HG03469 (cell line): Measurements from ENCODE around the gene ATP1A4.

Experiments
- ATAC-seq: cut with Tn5 transposase; IDR thresholded peaks from one replicate; pipeline ENCODE4 v1.9.1; 2021; ENCODE audit warnings: mild to moderate bottlenecking, moderate library complexity, moderate number of reproducible peaks; ENCODE audit not compliant: unreplicated experiment

Gene ATP1A4

DNA sequence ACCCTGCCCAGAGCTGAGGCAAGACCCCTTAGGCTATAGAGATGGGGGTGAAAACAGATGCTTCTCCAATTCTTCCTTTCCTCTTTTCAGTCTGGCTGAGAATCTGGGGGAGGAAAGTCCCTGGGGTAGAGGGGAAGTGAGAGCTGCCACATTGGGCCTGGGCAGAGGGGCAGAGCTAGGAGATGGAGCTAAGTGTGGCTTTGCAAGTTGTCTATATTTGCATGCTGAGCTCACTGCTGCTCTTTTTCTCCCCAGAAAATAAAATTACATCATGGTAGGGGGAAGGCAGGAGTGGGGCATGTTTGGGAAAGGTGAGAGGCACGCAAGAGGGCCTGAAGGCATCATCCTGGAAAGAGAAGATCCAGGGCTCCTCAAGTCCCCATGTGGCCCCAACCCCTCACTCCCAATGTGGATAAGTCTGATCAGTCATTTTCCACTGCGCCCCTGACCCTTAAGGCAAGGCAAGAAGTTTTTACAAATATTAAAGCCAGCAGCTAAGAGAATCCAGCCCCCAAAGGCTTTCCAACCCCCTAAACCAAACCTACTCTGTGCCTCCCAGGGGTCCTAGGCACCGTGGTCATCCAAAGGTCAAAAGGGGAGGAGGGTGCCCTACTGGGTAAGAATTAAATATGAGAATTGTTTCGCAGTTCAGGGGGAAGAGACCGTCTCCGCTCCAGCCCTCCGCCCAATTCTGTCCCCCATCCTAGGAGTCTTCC is 53.3 kb downstream of the ATP1A4 start:
- ATAC-seq, result peak; percentile 51

DNA sequence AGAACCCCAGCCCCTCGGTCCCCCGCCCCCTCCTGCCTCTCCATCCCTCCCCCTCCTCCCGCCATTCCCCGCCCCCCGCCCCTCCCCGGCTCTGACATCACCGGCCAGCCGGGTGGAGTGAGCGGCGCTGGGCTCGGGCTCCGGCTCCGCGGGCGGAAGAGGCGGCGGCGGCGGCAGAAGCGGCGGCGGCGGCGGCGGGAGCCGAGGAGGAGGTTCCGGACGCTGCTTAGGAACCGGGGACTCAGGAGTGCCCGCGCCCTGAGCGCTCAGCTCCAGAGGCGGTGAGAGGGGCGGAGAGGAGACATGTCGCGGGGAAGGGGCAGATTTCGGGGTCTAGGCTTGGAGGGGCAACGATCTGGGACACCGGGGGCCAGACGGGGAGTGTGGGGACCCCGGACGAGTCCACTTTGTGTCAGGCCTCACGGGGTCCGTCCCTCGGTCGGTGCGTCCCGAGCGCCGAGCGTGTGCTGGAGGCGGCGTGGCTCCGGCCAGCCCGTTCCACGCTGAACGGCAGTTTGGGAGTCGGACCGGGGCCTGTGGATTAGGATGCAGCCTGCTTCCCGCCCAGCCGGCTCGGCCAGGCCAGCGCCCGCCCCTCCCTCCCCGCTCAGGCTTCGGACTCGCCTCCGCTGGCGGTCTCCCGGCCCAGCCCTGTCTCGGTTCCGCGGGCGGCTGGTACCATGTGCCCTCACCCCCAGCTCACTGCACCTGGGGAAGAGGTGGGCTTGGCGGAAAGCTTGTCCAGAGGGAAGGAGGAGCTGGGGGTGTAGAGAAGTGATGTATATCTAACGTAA is 54.0 kb downstream of the ATP1A4 start, which contains the start of gene PEA15:
PEA15 (plus strand) TSS at position 143 of the 794 bp plus-strand sequence. CDS start 6,161 bp downstream, outside the sequence.
- no peak for ATAC-seq

DNA sequence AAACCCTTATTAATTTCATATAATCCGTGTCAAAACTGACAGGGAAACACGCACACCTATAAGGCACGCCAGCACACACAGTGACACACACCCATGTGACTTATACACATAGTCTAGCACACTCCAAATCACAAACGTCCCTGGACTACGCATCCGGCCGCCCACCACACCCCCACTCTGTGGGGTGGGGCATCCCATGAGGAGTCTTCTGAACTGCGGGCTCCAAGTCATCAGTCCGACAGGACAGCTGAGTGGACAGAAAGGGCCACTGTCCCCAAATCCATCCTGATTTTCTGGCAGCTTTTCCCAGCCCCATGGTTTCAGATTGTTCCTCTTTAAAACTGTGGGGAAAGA is 54.6 kb downstream of the ATP1A4 start:
- no peak for ATAC-seq

DNA sequence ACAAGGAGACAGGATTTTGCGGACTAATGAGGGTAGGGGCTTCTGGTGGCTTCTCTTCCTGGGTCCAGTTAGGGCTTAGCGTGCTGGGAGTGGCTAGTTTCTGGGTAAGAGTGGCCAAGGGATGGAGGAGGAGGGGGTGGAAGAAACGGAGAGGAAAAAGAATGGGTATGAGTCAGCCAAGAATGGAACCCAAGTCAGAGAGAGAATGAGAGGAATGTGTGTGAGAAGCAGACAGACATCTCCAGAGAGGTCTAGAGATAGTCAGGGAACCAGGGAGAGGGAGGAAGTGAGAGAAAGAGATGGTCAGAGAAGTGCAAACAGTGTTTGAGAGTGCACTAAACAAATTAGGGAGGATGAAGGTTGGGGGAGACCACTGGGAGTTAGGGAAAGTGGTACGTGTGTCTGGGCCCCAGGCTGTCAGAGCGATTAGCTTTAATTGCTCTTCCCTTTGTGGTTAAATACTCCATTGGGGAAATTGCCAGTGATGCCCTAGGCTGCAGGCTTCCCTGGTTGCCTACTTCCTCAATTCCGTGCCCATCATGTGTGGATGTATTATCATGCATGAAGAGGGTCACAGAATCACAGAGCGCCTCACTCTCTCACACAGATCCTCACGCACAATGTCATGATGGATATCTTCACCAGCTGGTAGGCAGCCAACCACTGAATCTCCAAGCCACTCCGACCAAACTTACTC is 55.2 kb downstream of the ATP1A4 start:
- no peak for ATAC-seq

DNA sequence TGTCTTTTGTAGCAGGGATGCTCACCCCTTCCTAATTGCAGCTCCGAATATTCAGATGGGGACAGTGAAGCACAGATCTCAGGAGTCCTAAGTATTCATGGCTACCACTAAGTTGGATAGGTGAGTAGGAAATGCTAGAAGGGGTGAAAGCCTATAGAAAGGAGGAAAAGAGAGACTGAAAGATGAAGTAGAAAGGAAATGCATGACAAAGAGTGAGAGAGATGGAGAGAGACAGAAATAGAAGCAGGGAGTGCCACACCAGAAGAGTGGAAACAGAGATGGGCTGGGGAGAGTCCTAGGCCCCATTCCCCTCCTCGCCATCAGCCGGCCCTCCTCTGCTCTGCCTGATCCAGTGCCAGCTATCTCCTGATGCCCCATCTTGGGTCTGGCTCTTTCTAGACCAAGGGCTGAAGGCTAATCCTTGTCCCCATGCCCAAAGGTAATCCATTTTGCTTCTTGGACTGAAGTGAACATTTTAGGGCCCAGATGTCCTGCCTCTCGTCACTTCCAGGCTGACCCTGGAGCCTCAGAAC is 55.8 kb downstream of the ATP1A4 start:
- ATAC-seq, result no peak

DNA sequence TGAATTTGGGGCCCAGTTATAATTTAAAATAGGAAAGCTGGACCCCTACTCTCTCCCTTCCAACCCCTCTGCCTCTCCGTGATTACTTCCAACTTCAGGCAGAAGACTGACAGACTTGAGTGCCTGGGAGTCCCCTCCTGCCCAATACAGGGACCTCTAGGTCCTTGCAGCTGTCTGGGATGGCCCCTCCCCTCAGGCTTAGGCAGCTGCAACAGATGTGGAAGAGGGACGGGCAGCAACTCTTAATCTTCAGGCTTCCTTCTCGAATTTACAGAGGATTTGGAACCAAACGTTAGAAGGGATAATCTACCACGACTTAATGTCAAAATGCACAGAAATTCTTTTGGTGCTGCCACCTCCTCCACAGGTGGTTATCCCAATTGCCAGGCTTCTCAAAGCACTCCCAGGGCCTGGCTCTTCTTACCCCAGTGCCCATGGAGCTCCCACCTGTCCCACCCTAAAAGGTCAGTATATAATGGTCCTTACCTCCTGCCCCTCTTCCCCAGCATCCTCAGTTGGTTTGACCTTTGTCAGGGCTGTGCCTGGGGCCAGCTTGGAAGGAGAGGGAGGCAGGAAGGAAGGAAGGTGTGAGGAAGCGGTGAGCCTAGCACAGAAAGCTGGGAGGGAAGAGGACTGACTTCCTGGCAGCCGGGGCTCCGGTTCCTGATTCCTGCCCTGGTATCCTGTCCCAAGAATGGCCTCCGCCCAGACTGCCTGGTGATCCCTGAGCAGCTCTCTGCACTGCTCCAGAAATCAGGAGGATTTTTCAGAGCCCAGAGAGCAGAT is 56.6 kb downstream of the ATP1A4 start:
- no peak for ATAC-seq

DNA sequence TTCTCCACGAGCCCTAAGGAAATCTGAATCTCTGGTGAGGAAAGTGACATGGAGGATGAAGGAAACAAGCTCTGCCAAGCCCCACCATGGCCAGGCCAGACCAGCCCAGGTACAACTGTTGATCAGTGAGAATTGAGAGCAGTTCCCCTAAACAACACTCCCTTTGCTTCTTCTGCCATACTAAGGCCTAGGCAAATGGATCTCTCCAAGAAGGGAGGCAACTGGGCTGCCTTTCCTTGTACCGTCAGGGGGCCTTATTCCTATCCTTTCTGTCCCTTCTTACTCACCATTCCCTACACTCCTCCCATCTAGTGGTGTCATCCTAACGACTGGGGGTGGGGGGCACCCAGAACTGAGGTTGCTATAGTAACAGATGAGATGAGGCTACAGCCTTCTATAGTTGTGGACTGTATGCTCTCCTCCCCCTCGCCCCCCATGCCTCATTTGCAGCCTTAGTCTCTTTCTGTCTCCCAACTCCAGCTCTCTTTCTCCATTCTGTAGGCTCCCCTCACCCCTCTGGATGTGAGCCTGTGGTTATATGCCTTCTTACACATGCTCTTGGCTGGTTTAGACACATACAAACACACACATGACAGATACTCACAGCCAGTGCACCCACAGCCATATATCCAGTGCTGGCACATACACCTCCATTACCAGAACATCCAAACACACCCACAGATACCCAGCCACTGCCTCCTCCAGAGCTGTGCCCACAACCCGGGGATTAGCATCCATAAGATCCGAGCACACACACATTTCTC is 57.3 kb downstream of the ATP1A4 start:
- no peak for ATAC-seq

DNA sequence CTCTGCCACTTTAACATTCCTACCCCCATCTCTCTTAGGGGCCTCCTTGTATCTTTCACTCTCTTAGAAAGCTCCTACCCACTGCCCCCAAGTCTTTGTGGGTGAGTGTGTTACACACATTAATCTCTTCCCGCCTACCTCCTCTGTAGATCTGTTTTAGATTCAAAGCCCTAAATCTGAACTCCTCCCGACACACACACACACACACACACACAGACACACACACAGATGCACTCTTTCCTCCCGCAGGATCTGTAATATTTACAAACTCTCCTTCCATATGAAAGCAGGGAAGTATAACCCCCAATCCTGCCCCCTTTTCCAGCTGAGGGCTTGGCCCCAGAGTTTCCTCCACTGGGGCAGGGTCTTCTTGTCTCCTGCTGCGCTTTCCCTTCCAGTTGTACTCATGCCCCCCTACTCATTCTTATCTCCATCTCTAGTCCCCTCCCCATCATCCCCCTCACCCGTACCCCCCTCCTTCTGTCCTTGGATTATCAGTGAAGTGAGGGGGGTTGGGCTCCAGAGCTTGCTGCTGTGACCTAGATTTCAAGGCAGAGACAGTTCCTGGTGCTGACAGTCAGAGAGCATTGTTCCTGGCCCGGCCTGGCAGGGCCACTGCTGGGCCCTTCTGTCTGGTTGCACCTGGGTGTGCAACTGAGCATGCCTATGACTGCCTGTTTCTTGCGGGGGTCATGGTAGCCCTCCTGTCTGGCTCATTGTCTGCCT is 58.1 kb downstream of the ATP1A4 start:
- no peak for ATAC-seq

DNA sequence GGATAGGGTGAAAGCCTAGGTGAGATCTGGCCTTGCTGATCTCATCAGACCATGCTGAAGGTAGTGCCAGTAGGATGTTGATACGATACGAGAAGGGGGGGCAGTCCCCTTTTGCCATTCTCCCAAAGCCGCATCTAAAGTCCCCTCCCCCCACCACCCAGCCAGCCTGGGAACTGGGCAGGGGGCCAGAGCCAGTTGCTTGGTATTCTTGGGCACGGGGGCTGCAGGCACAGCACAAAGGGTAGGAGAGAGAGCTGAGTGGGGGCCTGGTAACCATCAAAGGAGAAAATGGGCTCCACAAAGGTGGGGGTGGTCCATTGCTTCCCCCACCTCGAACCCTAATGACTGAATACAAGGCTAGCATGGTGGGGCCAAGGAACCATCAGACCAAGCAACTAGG is 59.2 kb downstream of the ATP1A4 start:
- ATAC-seq, result no peak

DNA sequence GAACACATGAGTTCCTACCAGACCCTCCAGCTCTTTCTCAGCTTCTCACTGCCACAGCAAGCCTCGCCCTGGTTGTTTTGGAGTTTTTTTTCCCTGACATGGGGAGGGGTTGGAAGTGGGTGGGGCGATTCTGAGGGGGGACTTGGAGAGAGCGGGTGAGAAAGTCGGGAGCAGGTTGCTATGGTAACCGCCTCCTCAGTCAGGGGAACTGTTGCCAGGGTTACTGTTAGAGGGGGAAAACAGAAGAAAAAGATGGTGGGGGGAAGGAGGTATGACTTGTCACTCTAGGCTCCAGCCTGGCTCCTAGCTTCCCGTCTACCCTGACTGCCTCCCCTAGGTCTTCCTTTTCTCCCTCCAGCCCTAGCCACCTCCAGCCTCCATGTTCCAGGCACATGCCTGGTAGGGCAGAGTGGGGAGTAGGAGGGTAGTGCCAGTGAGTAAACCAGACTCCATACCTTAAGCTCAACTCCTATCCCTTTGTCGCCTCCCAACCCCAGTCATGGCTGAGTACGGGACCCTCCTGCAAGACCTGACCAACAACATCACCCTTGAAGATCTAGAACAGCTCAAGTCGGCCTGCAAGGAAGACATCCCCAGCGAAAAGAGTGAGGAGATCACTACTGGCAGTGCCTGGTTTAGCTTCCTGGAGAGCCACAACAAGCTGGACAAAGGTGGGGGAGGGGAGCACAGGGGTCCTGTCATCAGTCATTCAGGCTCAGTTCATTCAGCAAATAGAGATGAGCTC is 59.8 kb downstream of the ATP1A4 start:
- ATAC-seq, result no peak

DNA sequence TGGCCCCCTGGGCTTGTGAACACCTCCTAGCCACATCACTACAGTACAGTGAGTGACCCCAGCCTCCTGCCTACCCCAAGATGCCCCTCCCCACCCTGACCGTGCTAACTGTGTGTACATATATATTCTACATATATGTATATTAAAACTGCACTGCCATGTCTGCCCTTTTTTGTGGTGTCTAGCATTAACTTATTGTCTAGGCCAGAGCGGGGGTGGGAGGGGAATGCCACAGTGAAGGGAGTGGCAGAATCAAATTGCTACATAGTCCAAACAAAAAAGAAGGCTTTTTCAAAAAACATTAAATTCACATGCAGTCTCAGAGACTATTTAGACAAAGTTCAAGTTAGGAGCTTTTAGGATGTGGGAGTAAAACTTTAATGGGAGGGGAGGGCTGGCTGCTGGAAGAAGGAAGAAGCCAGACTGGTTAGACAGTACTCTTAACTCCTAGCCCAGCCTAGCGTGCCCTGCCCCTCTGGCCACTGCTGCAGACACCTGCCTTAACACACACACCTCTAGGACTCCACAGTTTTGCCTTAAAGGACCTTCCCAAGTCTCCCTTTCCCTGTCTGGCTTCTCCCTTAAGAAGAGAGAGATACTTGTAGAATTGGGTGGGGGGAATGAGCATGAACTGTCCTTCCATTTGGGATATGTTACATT is 63.2 kb downstream of the ATP1A4 start:
- ATAC-seq, result no peak

DNA sequence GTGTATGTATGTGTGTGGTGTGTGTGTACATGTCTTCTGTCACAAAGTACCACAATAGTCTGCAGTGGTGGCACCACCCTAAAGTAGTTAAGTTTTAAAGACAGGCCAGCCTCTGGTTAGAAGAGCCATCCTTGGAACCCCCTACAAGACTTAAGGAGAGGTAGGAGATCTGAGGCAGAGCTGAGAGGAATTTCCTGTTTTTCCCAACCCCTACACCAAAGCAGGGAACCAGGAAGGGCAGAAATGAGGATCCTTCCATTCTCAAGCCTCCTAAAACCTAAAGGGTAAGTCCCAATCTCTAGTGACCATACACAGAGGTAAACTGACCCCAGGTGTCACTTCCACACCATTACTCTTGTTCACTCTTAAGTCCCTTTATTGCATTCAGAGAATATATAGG is 64.9 kb downstream of the ATP1A4 start:
- ATAC-seq, result no peak

DNA sequence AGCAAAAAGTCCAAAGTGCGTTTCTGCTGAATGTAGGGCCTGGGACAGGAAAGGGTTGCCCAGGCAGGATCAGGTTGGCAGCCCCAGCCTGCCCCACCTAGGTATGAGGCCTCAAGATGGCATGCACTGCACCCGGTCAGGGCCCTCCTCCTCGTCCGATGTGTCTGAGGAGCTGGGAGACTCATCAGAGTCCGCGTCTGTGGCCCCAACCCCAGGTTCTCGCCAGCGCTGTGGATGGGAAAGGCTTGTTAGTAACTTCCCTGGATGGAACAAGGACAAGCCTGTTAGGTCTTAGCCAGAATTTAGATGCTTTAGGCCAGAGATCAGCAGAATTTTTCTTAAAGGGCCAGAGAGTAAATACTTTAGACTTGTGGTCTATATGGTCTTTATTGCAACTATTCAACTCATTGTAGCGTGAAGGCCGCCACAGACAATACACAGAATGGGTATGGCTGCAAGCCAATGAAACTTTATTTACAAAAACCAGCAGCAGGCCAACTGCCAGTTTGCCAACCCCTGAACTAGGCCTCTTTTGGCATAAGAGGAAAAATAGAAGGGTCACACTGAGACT is 66.2 kb downstream of the ATP1A4 start:
- no peak for ATAC-seq

DNA sequence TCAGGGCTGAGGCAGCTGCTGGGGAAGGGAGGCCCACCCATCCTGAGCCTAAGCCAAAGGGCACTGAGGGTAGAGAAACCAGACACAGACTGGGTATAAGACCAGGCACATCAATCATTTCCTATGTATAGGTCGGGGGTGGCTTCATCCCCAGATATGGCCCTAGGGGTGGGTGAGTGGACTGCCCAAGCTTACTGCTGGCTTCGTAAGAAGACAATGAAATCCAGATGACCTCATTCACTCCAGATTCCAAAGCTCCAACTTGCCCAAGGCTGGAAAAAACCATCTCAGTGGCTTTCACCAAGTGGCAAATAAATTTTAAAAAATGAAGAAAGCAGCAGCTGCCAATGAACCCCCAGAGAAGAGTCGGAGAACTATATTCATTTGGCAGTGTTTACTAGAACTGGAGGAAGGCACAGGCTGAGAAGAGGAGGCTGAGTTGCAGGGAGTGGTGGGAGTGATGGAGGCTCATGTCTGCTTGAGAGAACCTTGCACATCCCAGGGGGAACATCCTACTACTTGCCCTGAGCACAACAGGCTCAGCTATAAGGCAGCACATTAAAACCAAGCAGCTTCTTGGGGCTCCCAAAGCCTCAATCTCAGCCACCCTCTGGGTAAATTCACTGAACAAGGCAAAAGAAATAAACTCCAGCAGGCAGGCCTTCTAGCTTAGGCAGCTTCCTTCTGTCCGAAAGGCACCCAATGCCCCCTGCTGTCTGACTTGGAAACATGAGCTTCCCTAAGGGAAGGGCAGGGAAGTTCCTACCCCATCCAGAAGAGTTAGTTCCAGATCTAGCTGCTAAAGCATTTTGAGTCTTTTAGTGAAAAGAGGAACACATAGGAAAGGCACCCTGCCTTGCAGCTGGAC is 67.9 kb downstream of the ATP1A4 start:
- ATAC-seq, result no peak

DNA sequence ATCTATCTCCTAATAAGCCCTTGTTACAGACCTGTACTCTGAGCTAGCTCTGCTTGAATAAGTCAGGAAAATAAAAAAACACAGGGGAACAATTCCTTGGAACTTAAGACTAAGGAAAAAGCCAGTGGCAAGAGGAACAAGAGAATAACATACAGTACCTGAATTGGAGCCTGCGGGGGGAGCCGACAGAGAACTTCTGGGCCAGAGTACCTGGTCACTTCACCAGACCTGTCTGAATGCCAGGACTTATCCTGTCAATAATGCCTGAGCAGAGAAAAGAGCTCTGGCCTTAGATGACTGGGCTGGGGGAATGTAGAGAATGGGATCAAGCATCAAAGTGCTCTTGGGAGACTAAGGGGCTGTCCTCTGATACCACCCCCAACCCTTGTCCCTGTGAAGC is 68.9 kb downstream of the ATP1A4 start:
- ATAC-seq, result no peak

DNA sequence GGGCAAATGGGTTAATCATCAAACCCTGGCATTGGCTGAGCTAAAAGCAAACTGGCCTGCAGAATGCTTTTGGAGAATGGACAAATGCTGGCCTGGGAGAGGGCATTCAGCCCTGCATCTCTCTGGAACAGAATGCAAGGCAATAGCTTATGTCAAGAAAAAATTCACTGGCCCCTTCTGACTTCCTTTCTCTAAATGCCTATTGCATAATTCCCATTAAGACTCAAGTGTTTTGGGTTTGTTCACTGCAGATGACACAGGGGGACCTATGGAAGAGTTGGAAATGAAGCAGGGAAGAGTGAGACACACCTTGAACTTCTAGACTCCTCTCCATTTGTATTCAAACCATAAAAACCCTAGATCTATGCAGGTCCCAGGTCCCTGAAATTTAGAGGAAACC is 69.7 kb downstream of the ATP1A4 start:
- no peak for ATAC-seq

DNA sequence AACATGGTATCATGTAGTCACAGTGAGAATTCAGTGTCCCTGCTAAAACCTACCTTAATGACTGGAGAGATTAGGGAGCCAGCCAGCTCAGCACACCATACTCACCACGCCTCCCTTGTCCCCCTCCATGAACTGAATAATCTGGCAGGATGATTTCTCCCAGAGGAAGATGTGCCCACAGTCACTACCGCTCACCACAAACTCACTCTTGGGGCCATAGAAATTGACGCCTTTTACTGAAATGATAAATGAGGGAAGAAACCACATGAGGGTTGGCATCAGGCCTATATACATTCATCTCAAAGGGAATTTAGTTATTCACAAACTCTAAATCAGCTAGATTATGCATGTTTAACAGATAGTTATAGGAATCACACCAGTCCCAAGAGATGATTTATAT is 71.1 kb downstream of the ATP1A4 start:
- no peak for ATAC-seq
